Renal pelvis (tissue), 3 donors: ENCODE results near the gene GPC4. TPM values are rescaled to one million over a fixed set of nuclear protein-coding genes. Genes with fewer than 3 reads are reported as not detected.

Experiments used
- polyA plus RNA-seq, 3 donors: library from polyadenylated mRNA; unstranded; fragments of 120-200 nt; gene quantifications; one replicate each; pipeline ENCODE4 v1.2.1, GENCODE V29; 2013; ENCODE audit not compliant: insufficient read length in 3 of 3

Gene GPC4
- polyA plus RNA-seq, 3 donors, result 16.5 to 21.5 (median 19.6) TPM

Other genes starting within 250 kb of the GPC4 start
- gene TFDP3, start 197.1 kb downstream of the GPC4 start, polyA plus RNA-seq, result not detected